ENCODE results near the gene RNU1-3.
"Not testable (repeated sequence)": the region's sequence is repeated elsewhere in the genome, so short reads cannot be mapped to it uniquely, and the experiment has no call there.

RNU1-3 gene

GRCh38 chr1:16666502-16667413, at the start of gene RNU1-3:
Gene RNU1-3, minus strand, starts transcription at chr1:16666948.
- DNase-seq, result not testable (repeated sequence)

- DNase-seq, result not testable (repeated sequence)
Measured at GRCh38 chr1:16713480-16713879, 46.7 kb upstream of the RNU1-3 start.

- not testable (repeated sequence) for DNase-seq
Measured at GRCh38 chr1:16712984-16713383, 46.2 kb upstream of the RNU1-3 start.

GRCh38 chr1:16712582-16712981, 45.8 kb upstream of the RNU1-3 start:
- DNase-seq, result peak in 8 of 56 donors; percentile 15 to 57 (median 36)

- not testable (repeated sequence) for DNase-seq
Measured at GRCh38 chr1:16712131-16712530, 45.4 kb upstream of the RNU1-3 start.

- peak in 33 of 56 donors; percentile 19 to 80 (median 59) for DNase-seq
Measured at GRCh38 chr1:16710618-16711017, 43.9 kb upstream of the RNU1-3 start.

GRCh38 chr1:16709659-16710087, 42.9 kb upstream of the RNU1-3 start:
- peak in 12 of 56 donors; percentile 25 to 71 (median 42) for DNase-seq

GRCh38 chr1:16708704-16709103, 42.0 kb upstream of the RNU1-3 start:
- not testable (repeated sequence) for DNase-seq

GRCh38 chr1:16707130-16708093, 40.7 kb upstream of the RNU1-3 start:
- DNase-seq, result not testable (repeated sequence)

- not testable (repeated sequence) for DNase-seq
Measured at GRCh38 chr1:16706302-16706701, 39.6 kb upstream of the RNU1-3 start.

GRCh38 chr1:16704502-16705100, 37.9 kb upstream of the RNU1-3 start:
- DNase-seq, result not testable (repeated sequence)

- DNase-seq, result not testable (repeated sequence)
Measured at GRCh38 chr1:16704076-16704475, 37.3 kb upstream of the RNU1-3 start.

GRCh38 chr1:16703602-16704001, 36.9 kb upstream of the RNU1-3 start:
- not testable (repeated sequence) for DNase-seq

- DNase-seq, result not testable (repeated sequence)
Measured at GRCh38 chr1:16703141-16703540, 36.4 kb upstream of the RNU1-3 start.

- not testable (repeated sequence) for DNase-seq
Measured at GRCh38 chr1:16702280-16702679, 35.5 kb upstream of the RNU1-3 start.

- DNase-seq, result not testable (repeated sequence)
Measured at GRCh38 chr1:16701189-16701588, 34.4 kb upstream of the RNU1-3 start.

GRCh38 chr1:16700138-16700895, 33.6 kb upstream of the RNU1-3 start:
- not testable (repeated sequence) for DNase-seq

- not testable (repeated sequence) for DNase-seq
Measured at GRCh38 chr1:16699440-16699839, 32.7 kb upstream of the RNU1-3 start.

GRCh38 chr1:16697152-16697551, 30.4 kb upstream of the RNU1-3 start:
- DNase-seq, result not testable (repeated sequence)

GRCh38 chr1:16696507-16697150, 29.9 kb upstream of the RNU1-3 start:
- not testable (repeated sequence) for DNase-seq
